GM19035 (cell line): Measurements from ENCODE around the gene STAP1.
"Not testable (repeated sequence)": the region's sequence is repeated elsewhere in the genome, so short reads cannot be mapped to it uniquely, and the experiment has no call there.

Experiments used
- ATAC-seq: cut with Tn5 transposase; IDR thresholded peaks from one replicate; pipeline ENCODE4 v1.9.1; 2021; ENCODE audit not compliant: unreplicated experiment

Gene STAP1, protein sequence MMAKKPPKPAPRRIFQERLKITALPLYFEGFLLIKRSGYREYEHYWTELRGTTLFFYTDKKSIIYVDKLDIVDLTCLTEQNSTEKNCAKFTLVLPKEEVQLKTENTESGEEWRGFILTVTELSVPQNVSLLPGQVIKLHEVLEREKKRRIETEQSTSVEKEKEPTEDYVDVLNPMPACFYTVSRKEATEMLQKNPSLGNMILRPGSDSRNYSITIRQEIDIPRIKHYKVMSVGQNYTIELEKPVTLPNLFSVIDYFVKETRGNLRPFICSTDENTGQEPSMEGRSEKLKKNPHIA

DNA sequence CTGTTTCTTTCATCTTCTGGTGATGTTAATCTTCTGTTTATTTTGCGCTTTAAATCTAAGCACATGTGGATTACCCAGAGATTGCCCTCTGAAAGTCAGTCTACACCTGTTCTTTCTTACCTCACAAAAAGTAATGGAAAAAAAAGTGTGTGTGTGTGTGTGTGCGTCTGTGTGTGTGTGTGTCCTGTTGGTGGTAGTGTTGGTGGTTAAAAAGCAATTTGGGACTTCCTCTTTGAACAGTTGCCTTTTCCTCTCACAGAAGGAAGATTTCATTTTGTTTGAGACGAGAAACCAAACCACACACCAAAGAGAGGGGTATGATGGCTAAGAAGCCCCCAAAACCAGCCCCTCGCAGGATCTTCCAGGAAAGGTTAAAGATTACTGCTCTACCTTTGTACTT is at the start of gene STAP1:
Gene STAP1, plus strand, starts transcription at position 235 of the 400 bp plus-strand sequence. Its CDS starts 83 bp downstream, at position 318.
- ATAC-seq = peak; percentile 59

DNA sequence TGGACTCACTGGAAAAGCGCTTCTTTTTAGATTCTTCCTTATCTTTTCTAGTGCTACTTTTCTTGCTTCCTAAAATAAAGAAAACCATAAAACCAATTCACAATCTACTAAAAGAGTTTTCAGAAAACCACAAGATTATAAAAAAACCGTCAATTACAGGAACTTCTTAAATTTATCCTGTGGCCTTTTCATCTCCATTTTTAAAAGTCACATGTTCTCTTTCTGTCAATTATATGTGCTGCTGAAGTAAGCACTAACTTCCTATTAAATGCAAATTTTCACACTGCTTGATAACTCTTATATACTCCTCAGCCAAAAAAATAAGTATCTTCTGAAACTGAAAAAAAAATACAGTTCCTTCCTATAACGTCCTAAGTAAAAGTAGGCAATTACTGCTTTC is 46.0 kb upstream of the STAP1 start:
- no peak for ATAC-seq

DNA sequence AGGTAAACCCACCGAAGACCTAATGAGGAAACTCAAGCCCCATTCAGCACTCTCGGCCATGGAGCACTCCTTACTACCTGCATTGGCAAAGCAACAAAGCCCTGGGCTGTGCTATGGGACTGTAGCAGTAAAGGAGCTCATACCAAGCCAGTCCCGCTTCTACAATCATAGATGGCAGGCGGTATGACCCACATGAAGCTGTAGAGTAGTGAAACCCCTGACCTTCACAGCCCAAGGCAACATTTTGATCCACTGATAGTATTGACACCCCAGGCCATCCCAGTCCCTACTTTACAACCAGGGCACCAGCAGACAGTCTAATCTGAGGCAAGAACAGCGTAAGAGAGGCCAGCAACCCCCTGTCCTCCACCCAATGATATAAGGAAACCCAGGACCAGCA is 38.4 kb upstream of the STAP1 start:
- ATAC-seq = no peak

DNA sequence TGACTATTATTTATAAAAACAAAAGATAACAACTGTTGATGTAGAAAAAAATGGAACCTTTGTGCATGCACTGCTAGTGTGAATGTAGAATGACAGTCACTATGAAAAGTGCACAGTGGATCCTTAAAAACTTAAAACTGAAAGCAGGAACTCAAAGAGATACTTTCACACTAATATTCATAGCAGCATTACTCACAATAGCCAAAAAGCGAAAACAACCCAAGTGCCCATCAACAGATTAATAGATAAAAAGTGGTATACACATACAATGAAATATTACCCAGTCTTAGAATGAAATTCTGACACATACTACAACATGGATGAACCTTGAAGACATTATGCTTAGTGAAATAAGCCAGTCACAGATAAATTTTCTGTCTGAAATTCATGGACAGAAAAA is 37.0 kb upstream of the STAP1 start:
- peak; percentile 69 for ATAC-seq

DNA sequence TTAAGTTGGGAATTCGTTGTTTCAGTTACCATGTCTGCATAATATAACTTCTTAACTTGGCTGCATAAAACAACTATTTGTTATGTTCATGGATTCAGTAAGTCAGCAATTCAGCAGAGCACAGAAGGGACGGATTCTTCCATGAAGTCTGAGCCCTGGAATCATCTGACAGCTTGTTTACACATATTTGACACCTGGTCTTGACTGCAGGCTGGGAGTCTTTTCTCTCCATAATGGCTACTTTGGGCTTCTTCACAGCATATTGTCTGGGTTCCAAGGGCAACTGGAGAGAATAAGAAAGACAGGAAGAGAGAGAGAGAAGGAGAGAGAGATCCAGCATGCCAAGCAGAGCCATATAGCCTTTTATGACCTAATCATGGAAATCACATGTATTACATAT is 36.3 kb upstream of the STAP1 start:
- no peak for ATAC-seq

DNA sequence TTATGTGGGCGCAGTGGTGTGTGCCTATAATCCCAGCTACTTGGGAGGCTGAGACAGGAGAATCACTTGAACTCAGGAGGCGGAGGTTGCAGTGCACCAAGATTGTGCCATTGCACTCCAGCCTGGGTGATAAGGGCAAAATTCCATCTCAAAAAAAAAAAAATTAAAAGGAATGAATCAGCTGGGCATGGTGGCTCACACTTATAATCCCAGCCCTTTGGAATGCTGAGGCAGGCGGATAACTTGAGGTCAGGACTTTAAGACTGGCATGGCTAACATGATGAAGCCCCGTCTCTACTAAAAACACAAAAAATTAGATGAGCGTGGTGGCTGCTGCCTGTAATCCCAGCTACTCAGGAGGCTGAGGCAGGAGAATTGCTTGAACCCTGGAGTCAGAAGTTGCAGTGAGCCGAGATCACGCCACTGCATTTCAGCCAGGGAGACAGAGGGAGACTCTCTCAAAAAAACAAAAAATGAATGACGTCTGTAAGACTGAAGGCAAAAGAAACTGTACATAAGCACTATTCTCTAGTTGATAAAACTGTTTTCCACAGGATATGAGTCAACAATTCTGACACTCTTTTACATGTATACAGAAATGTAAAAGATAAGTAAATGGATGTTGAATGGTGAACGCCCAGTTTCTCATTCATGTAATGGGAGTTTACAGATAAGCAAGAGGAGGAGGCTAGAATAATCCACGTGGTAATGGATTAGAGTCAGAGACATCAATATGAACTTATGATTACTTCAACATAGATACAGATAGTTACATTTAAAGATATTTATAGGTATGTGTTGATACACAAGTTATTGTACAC is 35.5 kb upstream of the STAP1 start:
- ATAC-seq = no peak

DNA sequence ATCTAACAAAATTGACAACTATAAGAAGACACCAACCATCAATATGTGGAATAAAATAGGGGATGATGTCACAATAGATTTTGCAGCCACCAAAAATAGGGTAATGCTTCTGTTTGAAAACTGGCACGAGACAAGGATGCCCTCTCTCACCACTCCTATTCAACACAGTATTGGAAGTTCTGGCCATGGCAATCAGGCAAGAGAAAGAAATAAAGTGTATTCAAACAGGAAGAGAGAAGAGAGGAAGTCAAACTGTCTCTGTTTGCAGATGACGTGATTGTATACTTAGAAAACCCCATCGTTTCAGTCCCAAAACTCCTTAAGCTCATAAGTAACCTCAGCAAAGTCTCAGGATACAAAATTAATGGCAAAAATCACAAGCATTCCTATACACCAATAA is 34.4 kb upstream of the STAP1 start:
- not testable (repeated sequence) for ATAC-seq

DNA sequence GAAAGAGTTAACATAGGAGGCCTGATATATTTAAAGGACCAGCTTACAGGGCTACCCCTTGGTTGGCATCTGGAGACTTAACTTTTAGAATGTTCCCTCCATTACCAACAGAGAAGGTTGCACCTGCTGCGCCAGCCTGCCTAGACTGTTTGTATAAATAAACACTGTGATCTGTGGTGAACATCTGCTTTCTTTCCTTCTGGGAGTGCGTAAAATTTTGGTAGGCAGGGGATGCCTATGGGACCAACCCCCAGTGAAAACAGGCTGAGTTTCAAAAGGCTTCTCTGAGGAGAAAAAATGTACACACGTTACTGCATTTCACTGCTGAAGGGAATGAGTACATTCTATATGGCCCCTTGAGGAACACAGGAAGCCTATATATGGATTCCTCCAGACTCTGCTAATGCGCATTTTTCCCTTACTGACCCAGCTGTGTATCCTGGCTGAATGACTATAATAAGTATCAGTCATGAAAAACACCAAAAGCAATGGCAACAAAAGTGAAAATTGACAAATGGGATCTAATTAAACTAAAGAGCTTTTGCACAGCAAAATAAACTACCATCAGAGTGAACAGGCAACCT is 27.1 kb upstream of the STAP1 start:
- ATAC-seq = no peak

DNA sequence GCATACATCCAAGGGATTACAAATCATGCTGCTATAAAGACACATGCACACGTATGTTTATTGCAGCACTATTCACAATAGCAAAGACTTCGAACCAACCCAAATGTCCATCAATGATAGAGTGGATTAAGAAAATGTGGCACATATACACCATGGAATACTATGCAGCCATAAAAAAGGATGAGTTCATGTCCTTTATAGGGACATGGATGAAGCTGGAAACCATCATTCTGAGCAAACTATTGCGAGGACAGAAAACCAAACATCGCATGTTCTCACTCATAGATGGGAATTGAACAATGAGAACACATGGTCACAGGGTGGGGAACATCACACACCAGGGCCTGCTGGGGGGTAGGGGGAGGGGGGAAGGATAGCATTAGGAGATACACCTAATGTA is 26.1 kb upstream of the STAP1 start:
- not testable (repeated sequence) for ATAC-seq

DNA sequence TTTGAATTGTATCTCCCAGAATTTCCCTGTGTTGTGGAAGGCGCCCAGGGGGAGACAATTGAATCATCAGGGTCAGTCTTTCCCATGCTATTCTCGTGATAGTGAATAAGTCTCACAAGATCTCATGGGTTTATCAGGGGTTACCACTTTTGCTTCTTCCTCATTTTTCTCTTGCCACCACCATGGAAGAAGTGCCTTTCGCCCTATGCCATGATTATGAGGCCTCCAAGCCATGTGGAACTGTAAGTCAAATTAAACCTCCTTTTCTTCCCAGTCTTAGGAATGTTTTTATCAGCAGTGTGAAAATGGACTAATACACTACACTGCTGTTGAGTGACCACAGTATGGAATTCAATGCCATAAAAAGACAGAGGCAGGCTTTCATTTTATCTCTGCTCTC is 25.4 kb upstream of the STAP1 start:
- ATAC-seq = no peak

DNA sequence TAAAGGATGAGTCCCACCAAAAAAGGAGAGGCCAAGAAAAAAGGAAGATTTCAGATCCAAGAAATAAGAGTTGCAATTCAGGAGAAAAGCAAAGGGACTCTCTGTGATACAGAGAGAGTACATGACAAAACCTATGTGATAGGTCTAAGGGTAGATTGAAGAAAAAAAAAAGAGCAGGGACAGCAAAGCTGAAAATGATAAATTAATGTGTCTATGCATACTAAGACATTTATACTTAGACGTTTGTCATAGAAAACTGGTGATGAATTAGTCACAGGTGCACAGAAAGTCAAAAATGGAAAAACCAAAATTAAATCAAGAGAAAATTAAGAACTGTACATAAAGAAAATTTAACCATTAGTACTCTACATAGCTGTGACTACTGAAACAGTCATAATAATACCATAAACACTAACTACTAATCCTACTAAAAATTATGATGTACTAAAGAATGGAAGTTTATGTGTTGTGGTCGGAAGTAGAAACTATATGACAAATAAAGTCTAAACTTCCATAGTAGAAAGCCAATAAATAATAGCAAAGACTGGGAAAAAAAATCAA is 23.2 kb upstream of the STAP1 start:
- ATAC-seq = no peak

DNA sequence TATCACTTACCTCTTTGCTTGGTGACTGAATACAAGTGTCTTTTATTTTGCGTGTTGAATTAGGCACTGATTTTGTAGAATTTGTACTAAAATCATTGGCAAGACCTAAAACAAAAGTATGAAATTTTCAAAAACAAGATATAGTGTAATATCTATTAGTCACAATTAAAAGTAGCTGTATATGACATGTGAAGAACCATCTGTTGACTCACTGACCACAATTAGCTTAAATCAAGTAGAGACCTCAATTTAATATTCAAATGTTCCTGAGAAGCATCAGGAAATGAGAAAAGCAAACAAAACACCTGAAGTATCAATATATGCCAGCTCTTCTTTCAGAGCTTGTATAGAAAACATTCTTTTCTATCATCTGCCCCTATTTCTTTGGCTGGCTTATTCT is 18.7 kb upstream of the STAP1 start:
- no peak for ATAC-seq

DNA sequence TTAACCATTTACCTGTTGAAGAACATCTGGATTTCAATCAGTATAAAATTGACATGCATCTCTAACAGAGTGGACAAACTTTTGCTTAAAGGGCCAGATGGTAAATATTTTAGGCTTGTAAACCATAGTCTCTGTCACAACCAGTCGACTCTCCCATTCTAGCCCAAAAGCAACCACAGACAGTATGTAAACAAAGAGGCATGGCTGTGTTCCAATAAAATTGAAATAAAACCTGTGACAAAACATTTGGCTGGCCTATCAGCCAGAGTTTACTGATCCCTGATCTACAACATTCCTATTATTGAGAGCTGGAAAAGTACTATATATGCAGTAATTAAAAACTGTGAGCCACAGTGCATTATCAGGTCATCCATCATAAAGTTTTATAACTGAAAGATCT is 16.5 kb upstream of the STAP1 start:
- no peak for ATAC-seq

DNA sequence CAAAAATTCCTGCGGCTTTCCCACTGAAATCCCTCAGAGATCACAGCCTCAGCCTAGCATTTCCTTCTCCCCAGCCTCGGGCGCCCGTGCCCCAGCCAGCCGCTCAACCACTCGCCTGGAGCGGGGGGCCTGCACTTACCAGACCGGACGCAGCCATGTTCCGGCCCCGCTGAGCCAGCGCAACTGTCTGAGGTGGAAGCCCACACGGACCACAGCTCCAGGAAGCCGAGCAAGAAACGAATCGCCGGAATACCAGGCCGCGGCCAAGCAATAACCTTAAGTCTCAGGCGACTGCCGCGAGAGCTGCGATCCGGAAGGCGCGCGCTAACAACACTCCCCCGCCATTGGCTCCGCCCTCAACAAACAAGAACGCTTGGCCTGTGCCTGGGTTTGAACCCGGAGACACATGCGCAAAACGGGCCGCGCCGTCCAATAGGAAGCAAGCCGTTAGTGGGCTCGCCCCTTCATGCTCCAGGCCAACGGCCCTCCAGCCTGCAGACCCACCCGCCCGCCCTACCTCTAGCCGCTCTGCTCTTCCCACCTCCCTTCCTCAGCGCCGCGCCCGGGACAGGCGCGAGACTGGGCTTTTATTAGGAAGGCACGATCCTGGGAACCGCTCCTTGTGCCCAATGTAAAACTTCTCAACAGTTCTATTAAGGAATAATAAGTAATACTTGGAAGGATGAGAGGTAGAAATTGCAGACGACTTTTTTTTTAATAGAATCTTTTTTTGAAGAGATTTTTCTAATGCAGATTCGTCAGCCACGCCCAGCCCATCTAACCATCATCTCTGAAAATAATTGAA is 13.1 kb upstream of the STAP1 start, which contains the start of gene CENPC:
Gene CENPC, minus strand, starts transcription at position 305 of the 805 bp plus-strand sequence. Its CDS starts 148 bp downstream, at position 157.
- peak; percentile 94 for ATAC-seq

DNA sequence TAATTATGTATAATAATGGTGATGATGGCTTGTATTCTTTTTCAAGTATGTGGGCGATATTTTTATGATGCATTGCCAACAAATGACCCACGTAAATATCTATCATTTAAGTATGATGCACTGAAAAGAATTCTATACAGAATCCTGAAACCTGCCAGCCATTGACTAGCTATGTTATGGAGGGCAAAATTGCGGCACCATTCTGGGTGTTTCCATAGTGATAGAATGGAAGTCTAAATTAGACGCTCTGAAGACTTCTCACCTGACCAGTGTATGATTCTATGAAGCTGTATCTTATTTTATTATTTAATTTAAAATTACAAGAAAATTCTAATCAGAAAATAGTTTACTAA is 12.5 kb upstream of the STAP1 start:
- ATAC-seq = no peak

DNA sequence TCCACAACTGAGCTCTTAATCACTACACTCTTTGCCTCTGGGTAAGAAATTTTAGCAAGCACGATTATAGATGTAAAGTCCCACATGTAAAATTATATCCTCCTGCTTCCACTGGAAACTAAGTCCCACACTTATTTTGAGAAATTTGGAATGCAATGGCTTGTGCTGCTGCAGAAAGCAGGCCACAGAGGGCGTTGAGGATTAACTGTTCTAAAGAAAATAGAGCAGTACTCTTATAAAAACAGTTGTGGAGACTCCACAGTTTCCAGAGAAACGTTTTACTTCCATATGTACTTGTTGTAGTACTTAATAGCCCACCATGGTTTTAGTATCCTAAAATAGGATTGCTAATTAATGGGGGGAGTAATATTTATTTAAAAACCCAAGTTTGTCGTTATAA is 11.6 kb upstream of the STAP1 start:
- no peak for ATAC-seq

DNA sequence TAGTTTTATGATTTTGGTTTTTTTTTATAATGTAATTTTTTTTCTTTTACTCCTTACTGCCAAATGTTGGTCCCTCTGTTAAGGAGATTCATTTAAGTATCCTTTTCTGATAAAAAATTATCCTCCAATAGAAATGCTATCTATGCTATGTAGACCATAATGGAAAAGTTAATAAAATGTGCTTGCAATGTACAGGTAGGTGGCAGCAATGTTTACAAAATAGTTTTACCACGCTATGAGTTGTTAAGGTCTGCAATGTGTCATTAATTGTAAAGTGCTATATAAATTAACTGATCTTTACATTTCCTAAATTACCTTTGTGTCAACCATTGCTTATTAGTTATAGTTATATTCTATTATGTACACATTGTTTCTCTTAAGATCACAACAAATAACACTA is 9.4 kb upstream of the STAP1 start:
- ATAC-seq = peak; percentile 33

DNA sequence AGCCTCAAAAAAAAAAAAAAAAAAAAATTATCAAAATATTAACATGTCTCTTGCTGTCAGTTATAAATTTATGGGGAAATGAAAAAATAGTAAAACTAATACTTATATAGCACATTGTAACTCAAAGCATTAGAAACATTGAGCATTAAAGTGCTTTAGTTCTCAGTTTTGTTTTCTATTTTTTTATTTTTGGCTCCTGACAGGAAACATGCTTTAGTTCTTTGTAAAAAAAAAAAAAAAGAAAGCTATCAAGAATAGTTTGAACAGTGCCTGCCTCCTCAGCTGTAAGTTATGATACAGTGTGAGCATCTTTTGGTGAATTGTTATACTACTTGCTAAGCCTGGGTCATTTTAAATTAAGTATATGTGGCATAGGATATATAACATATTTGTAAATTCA is 8.1 kb upstream of the STAP1 start:
- peak; percentile 35 for ATAC-seq

DNA sequence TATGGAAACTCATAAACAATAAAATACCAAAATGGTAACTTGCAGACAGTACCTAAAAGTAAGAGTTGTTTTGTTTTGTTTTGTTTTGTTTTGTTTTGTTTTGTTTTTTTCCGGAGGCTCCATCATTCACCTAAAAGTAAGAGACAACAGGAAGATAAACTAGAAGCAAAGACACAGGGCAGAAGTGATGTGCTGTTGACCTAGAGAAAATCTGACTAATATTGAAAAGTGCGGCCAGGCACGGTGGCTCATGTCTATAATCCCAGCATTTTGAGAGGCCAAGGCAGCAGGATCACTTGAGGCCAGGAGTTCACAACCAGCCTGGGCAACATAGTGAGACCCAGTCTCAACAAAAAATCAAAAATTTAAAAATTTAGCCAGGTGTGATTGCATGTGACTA is 7.7 kb upstream of the STAP1 start:
- peak; percentile 37 for ATAC-seq

DNA sequence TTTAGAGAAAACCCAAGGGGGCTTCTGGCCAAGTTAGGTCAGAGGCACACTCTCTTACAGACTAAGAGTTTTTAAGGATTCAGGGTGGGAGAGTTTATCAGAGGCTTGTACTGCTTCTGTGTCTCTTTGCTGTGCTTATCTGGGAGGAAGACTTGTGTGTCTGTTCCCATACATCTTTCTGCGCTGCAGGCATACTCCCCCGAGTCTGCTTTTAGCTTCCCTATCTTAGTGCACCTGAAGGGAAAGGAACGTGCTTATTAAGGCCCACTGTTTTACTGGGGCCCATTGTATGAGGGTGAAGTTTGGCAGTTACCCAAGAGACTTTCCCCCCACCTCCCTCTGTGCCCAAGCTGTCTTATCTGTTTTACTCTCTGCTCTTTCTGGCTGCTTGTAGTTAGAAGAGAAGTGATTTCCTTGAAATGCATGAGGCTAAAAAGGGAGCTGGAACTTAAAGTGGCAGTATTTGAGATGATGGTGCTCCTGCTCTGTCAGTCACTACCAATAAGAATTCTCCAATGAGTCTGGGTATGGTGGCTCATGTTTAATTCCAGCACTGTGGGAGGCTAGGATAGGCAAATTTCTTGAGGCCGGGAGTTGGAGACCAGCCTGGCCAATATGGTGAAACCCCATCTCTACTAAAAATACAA is 6.3 kb upstream of the STAP1 start:
- ATAC-seq = not testable (repeated sequence)
